GM19351 (cell line): ENCODE results near the gene ADAMTS9.

Experiments
- ATAC-seq: cut with Tn5 transposase; IDR thresholded peaks from one replicate; pipeline ENCODE4 v1.9.1; 2021; ENCODE audit warnings: mild to moderate bottlenecking, moderate library complexity; ENCODE audit not compliant: unreplicated experiment

ADAMTS9 gene

GRCh38 chr3:64687086-64687780 is 567 bp downstream of the ADAMTS9 start:
- no peak for ATAC-seq

DNA sequence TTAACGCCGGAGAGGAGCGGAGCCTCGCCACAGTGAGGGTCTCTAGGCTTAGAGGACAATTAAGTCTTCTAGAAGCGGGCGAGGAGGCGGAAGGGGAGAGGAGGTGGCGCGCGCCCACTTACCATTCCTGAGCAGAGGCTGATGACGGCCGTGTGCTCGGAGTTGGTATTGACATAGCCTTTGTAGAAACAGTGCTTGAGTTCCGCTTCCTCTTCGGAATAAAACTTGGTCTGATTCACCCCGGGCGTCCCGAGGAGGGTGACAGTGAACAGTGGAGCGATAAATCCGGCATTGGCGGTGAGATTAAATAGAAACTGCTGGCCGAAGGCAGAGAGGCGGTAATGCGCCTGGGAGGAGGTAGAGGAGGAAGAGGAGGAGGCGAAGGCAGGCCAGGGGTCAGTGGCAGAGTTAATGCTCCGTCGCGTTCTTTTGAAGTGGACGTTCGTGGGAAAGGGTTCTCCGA is 1.3 kb downstream of the ADAMTS9 start:
- no peak for ATAC-seq

- no peak for ATAC-seq
These were observed 1.9 kb downstream of the ADAMTS9 start for GRCh38 chr3:64685800-64686445.

GRCh38 chr3:64685331-64685799 is 2.4 kb downstream of the ADAMTS9 start:
- ATAC-seq, result no peak

DNA sequence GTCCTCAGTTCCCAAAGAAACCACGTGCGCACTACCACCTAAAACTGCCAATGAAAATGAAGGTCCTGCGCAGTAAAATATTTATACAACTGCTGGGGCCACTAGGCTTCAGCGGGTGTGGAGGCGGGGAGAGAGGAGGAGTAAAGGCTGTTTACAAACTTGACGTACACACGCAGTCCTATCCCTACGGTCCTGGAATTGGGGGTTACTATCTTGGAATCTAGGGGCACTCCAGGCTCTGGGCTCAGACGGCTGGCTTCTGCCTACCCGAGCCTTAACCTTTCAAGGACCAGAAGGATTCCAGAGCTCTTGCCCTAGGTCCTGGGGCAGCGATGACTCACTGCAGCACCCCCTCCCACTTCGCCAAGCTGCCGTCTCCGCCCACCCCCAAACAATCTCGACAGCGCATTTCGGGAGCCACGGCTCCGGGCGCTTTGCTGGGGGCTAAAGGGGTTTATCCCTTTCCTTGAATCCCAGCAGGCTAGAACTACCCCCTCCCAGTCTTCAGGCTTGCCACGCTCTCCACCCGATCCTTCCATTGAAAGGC is 3.0 kb downstream of the ADAMTS9 start:
- ATAC-seq, result no peak

DNA sequence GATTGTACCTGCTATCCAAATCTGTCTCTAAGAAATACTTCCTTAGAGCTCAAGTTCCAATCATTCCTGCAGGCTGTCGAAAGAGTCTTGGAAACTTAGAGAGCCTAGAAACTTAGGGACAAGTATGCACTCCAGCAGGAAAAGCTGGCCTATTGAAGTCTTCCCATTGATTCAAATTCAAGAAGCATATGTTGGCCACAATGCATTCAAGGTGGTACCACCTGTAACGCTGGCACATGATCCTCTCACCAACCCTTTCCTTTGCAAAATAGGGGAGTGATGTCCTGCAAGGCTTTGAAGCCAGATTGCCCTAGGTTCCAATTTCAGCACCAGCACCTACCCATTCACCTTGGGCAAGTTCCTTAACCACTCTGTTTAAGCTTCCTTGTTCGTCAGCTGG is 6.0 kb downstream of the ADAMTS9 start:
- ATAC-seq, result no peak

GRCh38 chr3:64681015-64681414 is 6.8 kb downstream of the ADAMTS9 start:
- no peak for ATAC-seq

- ATAC-seq, result no peak
These were observed 7.5 kb downstream of the ADAMTS9 start for GRCh38 chr3:64680334-64680733.

- no peak for ATAC-seq
These were observed 9.7 kb downstream of the ADAMTS9 start for GRCh38 chr3:64677961-64678716.

DNA sequence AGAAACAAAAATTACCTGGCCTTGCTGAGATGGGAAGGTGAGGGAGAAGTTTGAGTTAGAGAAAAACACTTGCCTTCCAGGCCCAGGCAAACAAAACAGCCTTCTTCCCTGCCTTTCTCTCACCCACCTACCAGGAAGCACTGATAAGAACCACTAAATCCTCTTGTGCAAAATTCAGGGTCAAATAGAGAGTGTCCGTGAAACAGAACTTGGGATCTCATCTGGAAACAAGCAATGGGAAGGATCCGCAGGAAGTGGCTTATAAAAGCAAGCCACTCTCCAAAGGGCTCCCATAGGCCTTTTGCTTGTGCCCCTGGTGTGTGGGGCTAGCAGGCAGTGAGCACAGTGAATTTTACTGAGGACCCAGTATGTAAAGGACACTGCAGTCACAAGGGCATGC is 11.0 kb downstream of the ADAMTS9 start:
- no peak for ATAC-seq

DNA sequence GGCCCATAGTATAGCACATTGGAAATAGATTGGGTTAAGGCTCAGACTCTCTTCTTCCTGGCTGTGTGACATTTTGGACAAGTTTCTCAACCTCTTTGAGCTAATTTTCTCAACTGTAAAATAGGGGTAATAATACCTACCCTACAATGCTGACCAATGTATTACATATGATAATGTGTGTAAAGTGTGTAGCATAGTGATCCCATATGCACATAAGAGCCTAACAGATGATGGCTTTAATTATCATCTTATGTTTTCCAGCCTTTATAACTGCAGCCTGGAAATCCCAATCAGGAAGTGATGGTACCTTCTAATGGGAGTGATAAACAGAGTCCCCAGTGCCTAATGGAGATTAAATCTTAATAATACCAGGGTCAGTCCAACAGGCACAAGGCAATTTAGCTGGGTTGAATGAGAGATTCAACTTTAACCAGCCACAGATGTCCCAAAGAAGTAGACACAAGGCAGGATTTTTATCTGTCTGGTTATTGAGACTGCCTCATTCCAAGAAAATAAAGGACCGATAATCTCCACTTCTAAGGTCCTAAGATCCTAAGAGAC is 12.0 kb downstream of the ADAMTS9 start:
- ATAC-seq, result no peak

DNA sequence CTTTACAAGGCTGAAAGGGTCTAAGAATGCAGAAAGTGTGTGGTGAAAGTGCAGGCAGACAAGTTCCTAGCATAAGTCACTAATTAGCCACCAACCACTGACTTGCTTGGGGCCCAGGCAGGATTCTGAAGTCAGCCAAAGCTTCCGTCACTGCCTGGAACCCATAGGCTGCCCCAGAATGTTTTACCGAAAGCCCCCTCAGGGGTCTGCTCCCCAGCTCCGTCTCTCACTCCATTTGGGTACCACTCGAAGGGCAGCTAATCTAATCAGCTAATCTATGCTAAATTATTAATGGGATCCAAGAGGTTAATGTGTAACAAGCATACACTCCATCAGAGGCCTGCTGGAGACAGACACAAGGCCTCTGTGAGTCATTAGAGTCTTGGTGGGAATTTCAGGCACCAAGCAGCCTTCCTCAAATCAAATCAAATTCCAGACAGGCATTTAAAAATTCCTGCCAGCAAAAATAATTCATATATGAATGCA is 13.2 kb downstream of the ADAMTS9 start:
- no peak for ATAC-seq

GRCh38 chr3:64673159-64673715 is 14.6 kb downstream of the ADAMTS9 start:
- no peak for ATAC-seq

- no peak for ATAC-seq
These were observed 19.0 kb downstream of the ADAMTS9 start for GRCh38 chr3:64668582-64669510.

- no peak for ATAC-seq
These were observed 19.8 kb downstream of the ADAMTS9 start for GRCh38 chr3:64667887-64668581.

DNA sequence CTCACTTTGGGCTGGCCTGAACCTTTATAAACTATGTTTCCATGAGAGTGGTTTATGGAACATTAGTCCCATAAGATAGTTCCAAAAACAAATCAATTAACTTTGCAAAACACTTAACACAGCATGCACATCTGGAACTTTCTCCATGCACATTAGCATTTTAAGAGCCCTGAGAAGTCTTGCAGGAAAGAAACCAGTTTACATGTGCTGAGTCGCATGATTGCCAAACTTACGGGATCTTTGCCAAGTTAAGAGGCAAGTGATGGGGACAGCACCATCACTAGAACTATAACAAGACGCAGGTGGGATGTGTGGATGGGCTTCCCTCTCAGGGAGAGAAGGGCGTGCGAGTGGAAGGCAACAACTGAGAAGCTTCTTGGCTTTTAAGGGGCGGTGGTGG is 20.7 kb downstream of the ADAMTS9 start:
- no peak for ATAC-seq

DNA sequence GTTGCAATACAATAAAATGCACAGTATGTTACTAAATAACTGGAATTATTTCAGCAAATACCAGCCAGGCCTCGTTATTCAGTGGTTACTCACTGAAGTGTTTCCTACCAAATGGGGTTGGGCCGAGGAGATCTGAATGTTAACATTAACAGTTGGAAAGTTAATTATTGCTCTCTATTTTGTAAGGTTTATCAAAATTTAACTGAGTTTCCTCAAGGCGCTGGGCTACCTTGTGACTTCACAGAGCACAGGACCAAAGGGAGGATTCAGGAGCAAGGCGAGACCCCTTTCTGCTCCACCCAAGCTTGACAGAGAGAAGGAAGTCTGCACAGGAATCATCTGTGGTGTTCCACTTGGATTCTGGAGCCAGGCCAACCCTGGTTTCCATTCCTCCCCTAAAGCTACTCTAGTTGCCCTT is 21.6 kb downstream of the ADAMTS9 start:
- ATAC-seq, result no peak

DNA sequence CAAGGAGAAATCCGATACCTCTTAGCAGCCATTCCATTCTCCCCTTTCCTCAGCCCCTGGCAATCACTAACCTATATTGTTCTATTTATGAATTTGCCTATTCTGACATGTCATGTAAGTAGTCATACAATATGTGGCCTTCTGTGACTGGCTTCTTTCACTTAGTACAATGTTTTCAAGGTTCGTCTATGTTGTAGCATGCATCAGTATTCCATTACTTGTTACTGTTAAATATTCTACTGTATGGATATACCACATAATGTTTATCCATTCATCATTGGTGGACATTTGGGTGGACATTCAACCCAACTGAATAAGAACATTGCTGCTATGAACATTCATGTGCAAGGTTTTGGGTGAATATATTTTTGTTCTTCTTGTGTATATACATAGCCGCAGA is 23.4 kb downstream of the ADAMTS9 start:
- ATAC-seq, result no peak

- ATAC-seq, result no peak
These were observed 28.2 kb downstream of the ADAMTS9 start for GRCh38 chr3:64659617-64659978.
